ENCODE data around the gene C2CD3. TPM values are rescaled to one million over a fixed set of nuclear protein-coding genes. Genes with fewer than 3 reads are reported as not detected.
A peak's percentile ranks its signal among the peaks of the same experiment; 100 is the strongest.
"Not testable (repeated sequence)": the region's sequence is repeated elsewhere in the genome, so short reads cannot be mapped to it uniquely, and the experiment has no call there.

The C2CD3 gene
- total RNA-seq, 1 donor from 2014 or later = 27.6 TPM

DNA sequence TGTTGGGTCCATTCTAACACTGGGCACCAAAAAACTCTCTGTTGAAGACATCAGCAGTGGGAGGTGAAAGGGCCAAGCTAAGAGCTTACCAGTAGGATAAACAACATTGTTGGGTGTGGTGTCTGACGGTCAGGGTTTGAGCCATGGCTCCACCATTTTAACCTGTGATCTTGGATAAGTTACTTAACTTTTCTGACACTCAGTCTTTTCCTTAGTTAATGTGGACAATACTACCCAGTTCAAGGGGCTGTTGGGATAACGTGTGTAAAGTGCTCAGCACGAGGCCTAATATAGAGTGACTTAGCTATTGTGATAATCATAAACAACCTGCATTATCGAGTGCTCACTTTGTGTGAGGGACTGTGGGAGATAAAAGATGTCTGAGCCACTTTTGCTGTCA lies 168.0 kb downstream of the C2CD3 start:
- DNase-seq (ENCODE audit: low read depth) = no peak

DNA sequence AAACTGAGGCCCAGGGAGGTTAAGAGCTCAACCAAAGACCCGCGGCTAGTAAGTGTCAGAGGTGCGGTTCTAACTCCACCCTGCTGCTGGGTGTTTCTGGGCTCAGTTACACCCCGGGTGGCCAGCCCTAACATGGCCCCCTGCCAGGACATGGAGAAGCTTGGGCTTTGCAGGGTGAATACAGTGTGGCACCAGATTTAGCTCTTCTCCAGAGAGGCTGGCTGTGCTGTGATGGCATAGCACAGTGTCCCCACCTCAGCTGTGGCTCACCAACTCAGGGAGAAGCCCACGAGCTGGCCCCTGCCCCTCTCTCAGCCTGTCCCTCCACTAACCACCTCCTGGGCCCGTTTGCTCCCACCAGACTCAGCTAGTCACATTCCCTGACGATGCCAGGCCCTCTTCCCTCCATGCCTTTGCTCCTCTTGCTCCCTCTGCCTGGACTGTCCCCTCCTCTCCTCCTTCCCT lies 168.9 kb downstream of the C2CD3 start:
- DNase-seq (ENCODE audit: low read depth) = no peak

GRCh38 chr11:74000307-74001133 lies 170.3 kb downstream of the C2CD3 start:
- no peak for DNase-seq (ENCODE audit: low read depth)

GRCh38 chr11:73999581-74000306 lies 171.1 kb downstream of the C2CD3 start:
- peak; percentile 49 for DNase-seq (ENCODE audit: low read depth)

GRCh38 chr11:73998846-73999575 lies 171.8 kb downstream of the C2CD3 start:
- no peak for DNase-seq (ENCODE audit: low read depth)

GRCh38 chr11:73997120-73997770 lies 173.6 kb downstream of the C2CD3 start:
- no peak for DNase-seq (ENCODE audit: low read depth)

GRCh38 chr11:73996161-73996747 lies 174.5 kb downstream of the C2CD3 start:
- no peak for DNase-seq (ENCODE audit: low read depth)

GRCh38 chr11:73995731-73996130 lies 175.1 kb downstream of the C2CD3 start:
- no peak for DNase-seq (ENCODE audit: low read depth)

- DNase-seq (ENCODE audit: low read depth) = peak; percentile 51
These were observed 175.6 kb downstream of the C2CD3 start for GRCh38 chr11:73995247-73995646.

- no peak for DNase-seq (ENCODE audit: low read depth)
These were observed 179.3 kb downstream of the C2CD3 start for GRCh38 chr11:73991471-73992006.

DNA sequence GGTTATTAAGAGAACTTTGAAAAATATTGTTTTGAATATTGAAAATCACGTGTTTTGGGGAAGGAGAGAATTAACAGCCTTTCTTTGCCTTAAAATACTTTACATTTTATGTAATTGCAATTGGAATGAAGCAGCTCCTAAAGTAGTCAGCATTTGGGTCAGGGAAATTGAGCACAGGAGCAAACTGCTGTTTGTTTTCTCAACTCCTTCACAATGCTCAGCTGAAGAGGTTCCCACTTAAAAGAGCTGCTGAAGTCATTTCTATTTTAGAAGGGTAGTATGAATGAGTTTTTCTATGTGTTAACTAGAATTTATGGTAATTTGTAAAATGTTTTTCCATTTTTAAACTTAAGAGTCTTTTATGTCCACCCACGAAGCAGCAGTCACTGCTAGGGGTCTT lies 180.1 kb downstream of the C2CD3 start:
- DNase-seq (ENCODE audit: low read depth) = no peak

DNA sequence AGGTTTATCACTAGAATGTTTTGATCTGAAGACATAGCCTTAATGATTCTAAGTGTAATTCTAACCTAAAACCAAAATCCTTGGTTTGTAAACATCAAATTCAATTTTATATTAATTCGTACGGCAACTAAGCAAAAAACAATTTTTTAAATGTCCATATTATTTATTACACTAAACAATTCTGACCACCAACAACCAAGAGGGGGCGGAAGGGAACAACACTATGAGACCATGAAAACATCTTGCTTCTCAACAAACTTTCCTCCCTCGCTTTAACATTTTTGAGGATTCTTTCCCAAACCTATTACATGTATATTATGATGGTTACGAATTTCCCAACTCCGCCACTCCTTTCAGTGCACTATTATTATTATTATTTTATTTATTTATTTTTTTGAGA lies 181.6 kb downstream of the C2CD3 start:
- DNase-seq (ENCODE audit: low read depth) = no peak

- no peak for DNase-seq (ENCODE audit: low read depth)
These were observed 182.6 kb downstream of the C2CD3 start for GRCh38 chr11:73988227-73988626.

DNA sequence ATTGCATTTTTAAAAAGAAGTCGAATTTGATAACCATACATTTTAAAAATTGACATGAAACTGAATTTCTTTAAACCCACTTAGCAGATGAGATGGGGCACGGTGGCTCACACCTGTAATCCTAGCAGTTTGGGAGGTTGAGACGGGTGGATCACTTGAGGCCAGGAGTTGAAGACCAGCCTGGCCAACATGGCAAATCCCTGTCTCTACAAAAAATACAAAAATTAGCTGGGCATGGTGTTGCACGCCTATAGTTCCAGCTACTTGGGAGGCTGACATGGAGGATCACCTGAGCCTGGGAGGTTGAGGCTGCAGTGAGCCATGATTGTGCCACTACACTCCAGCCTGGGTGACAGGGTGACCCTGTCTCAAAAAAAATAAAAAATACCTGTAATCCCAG lies 185.1 kb downstream of the C2CD3 start:
- not testable (repeated sequence) for DNase-seq (ENCODE audit: low read depth)

- DNase-seq (ENCODE audit: low read depth) = no peak
These were observed 186.9 kb downstream of the C2CD3 start for GRCh38 chr11:73983741-73984538.

DNA sequence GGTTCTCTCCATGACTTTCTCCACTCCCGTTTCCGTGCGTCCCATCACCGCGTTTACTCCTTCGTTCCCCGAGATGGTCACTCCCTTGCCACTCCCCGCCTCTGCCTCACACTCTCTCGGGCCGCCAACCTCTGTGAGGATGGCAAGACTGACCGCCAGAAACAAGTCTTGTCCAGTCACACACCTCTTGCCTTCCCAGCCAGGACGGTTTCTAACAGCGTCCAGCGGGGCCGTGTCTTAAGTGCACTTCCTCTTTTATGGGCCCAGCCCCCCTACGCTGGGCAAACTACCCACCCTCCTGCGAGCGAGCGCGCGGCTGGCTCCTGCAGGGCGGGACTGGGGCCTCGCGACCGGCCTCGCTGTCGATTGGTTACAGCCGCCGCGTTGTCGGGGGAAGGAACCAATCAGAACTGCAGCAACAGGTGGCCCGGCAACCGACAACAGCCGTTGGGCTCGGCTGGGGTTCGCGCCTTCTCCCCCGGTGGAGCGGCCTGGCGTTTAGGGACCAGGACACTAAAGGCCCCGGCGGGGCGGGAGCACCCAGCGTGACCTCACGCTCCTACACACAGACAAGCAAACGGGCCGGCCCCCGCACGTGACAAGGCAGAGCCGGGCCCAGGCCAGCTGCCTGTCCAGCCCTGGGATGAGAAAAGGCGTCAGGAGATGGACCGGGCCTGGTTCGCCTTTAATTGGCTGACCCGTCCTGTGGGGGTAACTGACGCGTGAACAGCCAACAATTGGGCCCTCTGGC lies 187.6 kb downstream of the C2CD3 start:
- peak; percentile 78 for DNase-seq (ENCODE audit: low read depth)

GRCh38 chr11:73982595-73982989 lies 188.2 kb downstream of the C2CD3 start, which contains the start of gene UCP2:
UCP2 (minus strand) TSS chr11:73982843; CDS start chr11:73978378, 4,465 bp downstream.
- no peak for DNase-seq (ENCODE audit: low read depth)

- no peak for DNase-seq (ENCODE audit: low read depth)
These were observed 189.6 kb downstream of the C2CD3 start for GRCh38 chr11:73981051-73981805.
